ENCODE data around the gene NRF1.

DNA sequence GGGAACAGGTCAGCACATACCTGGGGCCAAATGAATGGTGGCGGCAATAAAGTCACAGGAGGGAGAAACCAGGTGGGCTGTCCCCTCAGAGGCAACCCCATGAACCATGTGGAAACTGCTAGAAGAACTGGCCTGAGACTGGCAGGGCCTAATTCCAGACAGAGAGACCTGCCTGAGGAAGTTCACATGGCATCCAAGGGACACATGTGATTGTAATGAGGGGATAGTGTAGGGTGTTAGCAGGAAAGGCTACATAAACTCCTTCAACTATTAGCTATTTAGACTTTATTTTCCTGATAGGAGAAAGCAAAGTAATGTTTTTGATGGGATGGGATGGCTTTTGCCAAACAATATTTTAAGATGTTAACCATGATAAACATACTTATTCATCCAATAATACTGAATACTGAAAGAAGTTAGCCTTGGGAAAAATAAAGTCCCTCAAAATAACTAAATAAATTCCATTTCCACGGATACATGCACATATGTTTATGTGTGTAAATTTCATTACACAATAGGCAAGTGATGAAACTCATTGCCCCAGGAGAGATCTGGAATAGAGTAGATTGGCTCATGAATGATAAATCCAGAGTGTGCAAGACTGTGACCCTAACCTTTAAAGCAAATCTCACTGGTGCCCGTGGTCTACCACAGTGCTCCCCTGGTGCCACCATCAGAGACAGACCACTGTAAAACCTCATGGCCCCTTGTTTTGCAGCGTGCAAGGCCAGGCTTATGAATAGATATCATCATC, 137.0 kb downstream of the NRF1 start:
- TF ChIP-seq POLR2A (IDR thresholded peaks at IDR 0.05) (no peak), EP300 (IDR thresholded peaks at IDR 0.05) (no peak)
- TF ChIP-seq, protein P1, sequence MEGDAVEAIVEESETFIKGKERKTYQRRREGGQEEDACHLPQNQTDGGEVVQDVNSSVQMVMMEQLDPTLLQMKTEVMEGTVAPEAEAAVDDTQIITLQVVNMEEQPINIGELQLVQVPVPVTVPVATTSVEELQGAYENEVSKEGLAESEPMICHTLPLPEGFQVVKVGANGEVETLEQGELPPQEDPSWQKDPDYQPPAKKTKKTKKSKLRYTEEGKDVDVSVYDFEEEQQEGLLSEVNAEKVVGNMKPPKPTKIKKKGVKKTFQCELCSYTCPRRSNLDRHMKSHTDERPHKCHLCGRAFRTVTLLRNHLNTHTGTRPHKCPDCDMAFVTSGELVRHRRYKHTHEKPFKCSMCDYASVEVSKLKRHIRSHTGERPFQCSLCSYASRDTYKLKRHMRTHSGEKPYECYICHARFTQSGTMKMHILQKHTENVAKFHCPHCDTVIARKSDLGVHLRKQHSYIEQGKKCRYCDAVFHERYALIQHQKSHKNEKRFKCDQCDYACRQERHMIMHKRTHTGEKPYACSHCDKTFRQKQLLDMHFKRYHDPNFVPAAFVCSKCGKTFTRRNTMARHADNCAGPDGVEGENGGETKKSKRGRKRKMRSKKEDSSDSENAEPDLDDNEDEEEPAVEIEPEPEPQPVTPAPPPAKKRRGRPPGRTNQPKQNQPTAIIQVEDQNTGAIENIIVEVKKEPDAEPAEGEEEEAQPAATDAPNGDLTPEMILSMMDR (IDR thresholded peaks at IDR 0.05) = no peak

All from ovary (tissue), 3 donors.